SH-SY5Y (cell line): ENCODE measurements around the gene RNF5.

Experiments
- GATA2 ChIP-seq: IDR thresholded peaks from 2 replicates; pipeline ENCODE4 v1.6.1; 2011; ENCODE audit warnings: mild to moderate bottlenecking, low read depth, low read length
- GATA3 ChIP-seq: IDR thresholded peaks from 2 replicates; pipeline ENCODE4 v1.6.1; 2011; ENCODE audit warnings: low read depth, mild to moderate bottlenecking, low read length, moderate library complexity

- TF ChIP-seq GATA3 (no peak), GATA2 (no peak)
Measured at GRCh38 chr6:32152769-32153563, 25.2 kb upstream of the RNF5 start.
